HG03196 (cell line): ENCODE data around the gene PDE11A.

Source experiments
- ATAC-seq: cut with Tn5 transposase; IDR thresholded peaks from one replicate; pipeline ENCODE4 v1.9.1; 2021; ENCODE audit not compliant: unreplicated experiment

The PDE11A gene

GRCh38 chr2:177606636-177607035 is 465.9 kb downstream of the PDE11A start:
- no peak for ATAC-seq

- no peak for ATAC-seq
These were observed 468.1 kb downstream of the PDE11A start for GRCh38 chr2:177604271-177605065.

GRCh38 chr2:177603768-177604167 is 468.8 kb downstream of the PDE11A start:
- no peak for ATAC-seq

GRCh38 chr2:177603181-177603580 is 469.4 kb downstream of the PDE11A start:
- no peak for ATAC-seq

GRCh38 chr2:177602611-177603164 is 469.9 kb downstream of the PDE11A start:
- ATAC-seq, result no peak

GRCh38 chr2:177600917-177601316 is 471.7 kb downstream of the PDE11A start:
- no peak for ATAC-seq

- ATAC-seq, result no peak
These were observed 472.6 kb downstream of the PDE11A start for GRCh38 chr2:177599956-177600355.

GRCh38 chr2:177599139-177599688 is 473.4 kb downstream of the PDE11A start:
- ATAC-seq, result no peak

- ATAC-seq, result no peak
These were observed 474.0 kb downstream of the PDE11A start for GRCh38 chr2:177598326-177599138.

GRCh38 chr2:177597759-177598158 is 474.8 kb downstream of the PDE11A start:
- no peak for ATAC-seq

GRCh38 chr2:177596866-177597265 is 475.7 kb downstream of the PDE11A start:
- no peak for ATAC-seq

GRCh38 chr2:177595126-177595845 is 477.3 kb downstream of the PDE11A start:
- no peak for ATAC-seq

- ATAC-seq, result no peak
These were observed 479.2 kb downstream of the PDE11A start for GRCh38 chr2:177593402-177593801.

- ATAC-seq, result no peak
These were observed 479.6 kb downstream of the PDE11A start for GRCh38 chr2:177592945-177593344.

- ATAC-seq, result no peak
These were observed 480.2 kb downstream of the PDE11A start for GRCh38 chr2:177592397-177592796.

GRCh38 chr2:177589186-177589585 is 483.4 kb downstream of the PDE11A start:
- no peak for ATAC-seq

GRCh38 chr2:177588671-177589070 is 483.9 kb downstream of the PDE11A start:
- no peak for ATAC-seq

- no peak for ATAC-seq
These were observed 485.2 kb downstream of the PDE11A start for GRCh38 chr2:177587371-177587770.

GRCh38 chr2:177586154-177586553 is 486.4 kb downstream of the PDE11A start:
- no peak for ATAC-seq

- no peak for ATAC-seq
These were observed 487.2 kb downstream of the PDE11A start for GRCh38 chr2:177585234-177585863.
